Activated CD8-positive, alpha-beta T cell treated with anti-CD3 and anti-CD28 coated beads for 36 hours (primary cell): ENCODE results near the gene KCNC3. TPM values are rescaled to one million over a fixed set of nuclear protein-coding genes. Genes with fewer than 3 reads are reported as not detected.

Experiments used
- ATAC-seq: fragments of 200-7000 bp; cut with Tn5 transposase; one replicate; pipeline ENCODE4 v1.10.0; 2021; ENCODE audit warnings: mild to moderate bottlenecking, moderate library complexity
- CTCF ChIA-PET: fragments of 350-600 bp; sonication (Branson Sonifier 250); formaldehyde crosslinking; loops from one replicate; lab custom pipeline; 2021; ENCODE audit warnings: antibody characterized with exemption; lab: Charles Lee
- POLR2A ChIA-PET: fragments of 350-600 bp; sonication (Branson Sonifier 250); formaldehyde crosslinking; loops from one replicate; lab custom pipeline; 2021; ENCODE audit warnings: antibody characterized with exemption; lab: Charles Lee
- DNase-seq: peaks from one replicate; pipeline ENCODE4 v3.0.0-alpha.2; 2020
- H3K27ac Mint-ChIP-seq: one replicate; pipeline ENCODE4 v1.8.0; 2021; ENCODE audit warnings: mild to moderate bottlenecking, mixed read lengths
- H3K27me3 Mint-ChIP-seq: one replicate; pipeline ENCODE4 v1.8.0; 2021; ENCODE audit warnings: mixed read lengths
- H3K36me3 Mint-ChIP-seq: one replicate; pipeline ENCODE4 v1.8.0; 2021; ENCODE audit warnings: low read depth, mixed read lengths
- H3K4me1 Mint-ChIP-seq: one replicate; pipeline ENCODE4 v1.8.0; 2021; ENCODE audit warnings: low read depth, mixed read lengths
- H3K4me3 Mint-ChIP-seq: one replicate; pipeline ENCODE4 v1.8.0; 2021; ENCODE audit warnings: mild to moderate bottlenecking, moderate library complexity, mixed read lengths
- H3K9me3 Mint-ChIP-seq: one replicate; pipeline ENCODE4 v1.8.0; 2021; ENCODE audit warnings: mixed read lengths
- CTCF ChIP-seq: fragments of 200-600 bp; IDR thresholded peaks from one replicate; pipeline ENCODE4 v1.8.0; 2022; ENCODE audit warnings: antibody characterized with exemption, mild to moderate bottlenecking
- intact Hi-C: fragments of 100-400 bp; cut with micrococcal nuclease; formaldehyde crosslinking; loops from one replicate; pipeline ENCODE4 v1.10.0; 2022
- total RNA-seq, 2 experiments: library from RNA; stranded (reverse); gene quantifications; one replicate each; pipeline ENCODE4 v1.2.3, GENCODE V29; 2021

Gene KCNC3
- total RNA-seq, 2 experiments from 2014 or later: 0.77 to 0.81 TPM

DNA sequence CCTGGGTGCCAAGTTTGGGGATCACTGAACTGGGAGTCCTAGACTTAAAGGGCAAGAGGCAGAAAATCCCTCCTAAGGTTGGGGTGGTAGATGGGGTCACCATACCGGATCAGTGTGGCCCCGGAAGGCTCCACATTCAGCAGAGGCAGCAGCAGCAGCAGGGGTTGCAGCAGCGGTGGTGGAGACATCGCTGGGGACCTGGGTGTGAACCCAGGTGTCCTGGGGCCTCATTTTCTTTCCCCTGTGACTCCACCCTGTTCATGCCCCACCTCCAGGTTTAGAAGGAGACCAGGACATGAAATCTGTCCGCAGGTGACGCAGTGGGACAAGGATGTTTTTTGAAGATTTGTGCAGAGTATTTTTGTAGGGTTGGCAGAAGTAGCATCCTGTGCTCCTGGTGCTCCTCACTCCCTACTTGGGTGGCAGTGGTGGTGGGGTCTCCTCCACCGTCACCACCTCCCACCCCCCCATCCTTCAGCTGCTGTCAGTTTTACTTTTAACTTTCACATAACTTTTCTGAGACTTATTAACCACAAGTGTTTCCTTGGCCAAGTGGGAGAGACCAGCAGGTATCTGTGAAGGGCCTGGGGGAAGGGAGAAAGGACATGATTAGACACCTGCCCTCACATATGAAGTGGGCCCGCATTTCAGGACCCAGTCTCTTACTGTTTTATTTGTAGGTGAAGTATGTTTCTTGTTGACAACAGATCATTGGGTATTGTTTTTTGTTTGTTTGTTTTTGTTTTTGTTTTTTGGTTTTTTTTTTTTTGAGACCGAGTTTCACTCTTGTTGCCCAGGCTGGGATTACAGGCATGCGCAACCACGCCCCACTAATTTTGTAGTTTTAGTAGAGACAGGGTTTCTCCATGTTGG is 36.5 kb upstream of the KCNC3 start, which contains the start of gene NAPSA:
Gene NAPSA, minus strand, starts transcription at position 206 of the 873 bp plus-strand sequence. Its CDS starts 18 bp downstream, at position 188.
- TF ChIP-seq CTCF: no peak
- Mint-ChIP-seq H3K4me1 (peaks cover 66% of the 10 kb centered on the region), H3K27me3 (no peaks in the 10 kb centered on the region), H3K4me3 (peak within 1 kb of the TSS; percentile 66), H3K27ac (peak within 1 kb of the TSS; percentile 89), H3K9me3 (no peaks in the 10 kb centered on the region), H3K36me3 (peaks cover 17% of the 10 kb centered on the region)
- DNase-seq: peak; percentile 28
- ChIA-PET CTCF (interaction anchor here (1.0 to 2.3 kb wide), 5 partner anchors 8 to 191 kb away, joined by 3 to 9 read pairs (median 6); no protein-coding TSS in a partner anchor), POLR2A (interaction anchor here (1.1 to 2.4 kb wide), 3 partner anchors 11 to 62 kb away, joined by 3 to 9 read pairs (median 4); partner anchors contain the start of genes NR1H2 and POLD1)
- ATAC-seq: no peak
- intact Hi-C loops: loop anchor here (10.0 kb wide), 1 partner anchor 49 kb away; the partner anchor contains the start of gene SPIB

DNA sequence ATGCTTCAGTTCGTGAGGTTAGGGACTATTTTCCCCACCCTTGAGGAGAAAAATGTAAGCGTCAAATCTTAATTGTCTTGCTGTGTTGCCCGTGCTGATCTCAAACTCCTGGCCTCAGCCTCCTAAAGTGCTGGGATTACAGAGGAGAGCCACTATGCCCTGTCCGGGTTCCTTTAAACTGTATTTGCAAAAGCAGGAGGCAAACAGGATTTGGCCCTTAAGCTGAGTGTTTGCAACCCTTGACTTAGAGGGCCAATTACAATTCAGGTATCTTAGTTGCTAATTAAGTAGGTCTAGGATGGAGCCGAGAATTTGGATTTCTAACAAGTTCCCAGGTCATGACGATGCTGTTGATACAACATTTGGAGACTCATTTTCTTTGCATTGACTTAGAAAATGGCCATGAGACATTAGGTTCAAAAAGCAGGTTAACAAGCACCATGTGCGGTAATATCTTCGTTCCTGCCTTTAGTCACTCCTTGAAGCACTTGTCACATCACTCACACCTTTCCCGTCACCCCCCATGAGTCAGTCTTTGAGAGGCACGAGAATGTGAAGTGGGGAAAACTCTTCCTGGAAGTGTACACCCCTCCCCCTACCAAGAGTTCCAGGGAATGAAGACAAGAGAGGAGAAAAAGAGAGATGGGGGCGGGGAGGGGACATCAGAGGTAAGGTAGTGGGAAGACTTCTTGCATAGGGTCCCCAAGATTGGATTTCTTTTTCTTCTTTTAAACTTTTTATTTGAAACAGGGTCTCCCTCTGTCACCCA is 33.7 kb upstream of the KCNC3 start:
- H3K4me3 Mint-ChIP-seq: peak overlapping the region; percentile 46
- no peaks in the 10 kb centered on the region for H3K27me3 Mint-ChIP-seq
- ATAC-seq: peak; percentile 21
- H3K9me3 Mint-ChIP-seq: peaks cover 3% of the 10 kb centered on the region
- peaks cover 40% of the 10 kb centered on the region for H3K36me3 Mint-ChIP-seq
- intact Hi-C loops: loop anchor here (10.0 kb wide), 1 partner anchor 52 kb away; the partner anchor contains the start of gene SPIB
- ChIA-PET CTCF (interaction anchor here (1.1 to 1.3 kb wide), 3 partner anchors 98 to 110 kb away, joined by 3 to 5 read pairs (median 4); no protein-coding TSS in a partner anchor), POLR2A (interaction anchor here (0.9 to 1.5 kb wide), 2 partner anchors 13 to 21 kb away, joined by 5 read pairs; partner anchors contain the start of genes NR1H2 and POLD1)
- TF ChIP-seq CTCF: no peak
- H3K4me1 Mint-ChIP-seq: peaks cover 78% of the 10 kb centered on the region
- H3K27ac Mint-ChIP-seq: peak overlapping the region; percentile 90
- DNase-seq: peak; percentile 61

GRCh38 chr19:50362030-50362412 is 32.8 kb upstream of the KCNC3 start:
- peaks cover 78% of the 10 kb centered on the region for H3K4me1 Mint-ChIP-seq
- DNase-seq: peak; percentile 30
- peaks cover 40% of the 10 kb centered on the region for H3K36me3 Mint-ChIP-seq

More at GRCh38 chr19:50362030-50362412, 32.8 kb upstream of the KCNC3 start:
- ChIA-PET CTCF (interaction anchor here (1.1 to 1.4 kb wide), 4 partner anchors 14 to 194 kb away, joined by 3 to 4 read pairs (median 4); partner anchors contain the start of gene NR1H2), POLR2A (interaction anchor here (0.8 to 1.5 kb wide), 2 partner anchors 14 to 22 kb away, joined by 5 to 7 read pairs; partner anchors contain the start of genes NR1H2 and POLD1)
- peak overlapping the region; percentile 90 for H3K27ac Mint-ChIP-seq
- H3K27me3 Mint-ChIP-seq: no peaks in the 10 kb centered on the region
- H3K4me3 Mint-ChIP-seq: no peak overlapping the region
- TF ChIP-seq CTCF: no peak
- peaks cover 3% of the 10 kb centered on the region for H3K9me3 Mint-ChIP-seq
- no peak for ATAC-seq
- intact Hi-C loops: loop anchor here (10.0 kb wide), 1 partner anchor 53 kb away; the partner anchor contains the start of gene SPIB
